Measurements from ENCODE around the gene OTUB2. TPM values are rescaled to one million over a fixed set of nuclear protein-coding genes. Genes with fewer than 3 reads are reported as not detected.

Gene OTUB2
- polyA plus RNA-seq, 1 donor, result 0.93 TPM

- DNase-seq, result no peak
- 100% methylated on average over 2 of the region's 5 CpGs for WGBS (ENCODE audit: insufficient coverage, low lambda C conversion rate)
- peaks cover 21% of the 10 kb centered on the region for H3K36me3 ChIP-seq (ENCODE audit: control insufficient read depth, insufficient read depth, low read length)
- H3K27me3 ChIP-seq (ENCODE audit: control insufficient read depth, insufficient read depth, low read length), result no peaks in the 10 kb centered on the region
- H3K27ac ChIP-seq (ENCODE audit: low read length), result no peak overlapping the region
- H3K4me3 ChIP-seq (ENCODE audit: low read length), result no peak overlapping the region
- H3K4me1 ChIP-seq (ENCODE audit: control insufficient read depth, insufficient read depth, low read length), result peaks cover 18% of the 10 kb centered on the region
- no peaks in the 10 kb centered on the region for H3K9me3 ChIP-seq (ENCODE audit: control insufficient read depth, low read depth, low read length)
These were observed 51.7 kb downstream of the OTUB2 start for GRCh38 chr14:94077823-94078222.

- Histone ChIP-seq H3K4me1 (ENCODE audit: control insufficient read depth, insufficient read depth, low read length) (peaks cover 22% of the 10 kb centered on the region), H3K4me3 (ENCODE audit: low read length) (peak overlapping the region; percentile 99), H3K9me3 (ENCODE audit: control insufficient read depth, low read depth, low read length) (no peaks in the 10 kb centered on the region), H3K36me3 (ENCODE audit: control insufficient read depth, insufficient read depth, low read length) (peaks cover 21% of the 10 kb centered on the region), H3K27ac (ENCODE audit: low read length) (peak overlapping the region; percentile 94), H3K27me3 (ENCODE audit: control insufficient read depth, insufficient read depth, low read length) (no peaks in the 10 kb centered on the region)
- no peak for DNase-seq
- WGBS (ENCODE audit: insufficient coverage, low lambda C conversion rate), result no CpG with 5 or more reads among the region's 15 CpGs
These were observed 53.9 kb downstream of the OTUB2 start for GRCh38 chr14:94079891-94080620.

- Histone ChIP-seq H3K4me3 (ENCODE audit: low read length) (peak within 1 kb of the TSS; percentile 99), H3K27ac (ENCODE audit: low read length) (peak within 1 kb of the TSS; percentile 94), H3K36me3 (ENCODE audit: control insufficient read depth, insufficient read depth, low read length) (peaks cover 21% of the 10 kb centered on the region), H3K27me3 (ENCODE audit: control insufficient read depth, insufficient read depth, low read length) (no peaks in the 10 kb centered on the region), H3K4me1 (ENCODE audit: control insufficient read depth, insufficient read depth, low read length) (peaks cover 24% of the 10 kb centered on the region), H3K9me3 (ENCODE audit: control insufficient read depth, low read depth, low read length) (no peaks in the 10 kb centered on the region)
- no CpG with 5 or more reads among the region's 77 CpGs for WGBS (ENCODE audit: insufficient coverage, low lambda C conversion rate)
- peak; percentile 97 to 98 for DNase-seq
These were observed 54.7 kb downstream of the OTUB2 start, which contains the start of the genes DDX24 and IFI27L1 for GRCh38 chr14:94080621-94081385. Gene DDX24 (minus strand): TSS chr14:94081202. CDS start chr14:94079742, 1,460 bp downstream. Gene IFI27L1 (plus strand): TSS chr14:94081310. CDS start chr14:94096938, 15,628 bp downstream.

GRCh38 chr14:94081386-94081820 lies 55.3 kb downstream of the OTUB2 start:
- peak overlapping the region; percentile 94 for H3K27ac ChIP-seq (ENCODE audit: low read length)
- peak overlapping the region; percentile 99 for H3K4me3 ChIP-seq (ENCODE audit: low read length)
- peaks cover 24% of the 10 kb centered on the region for H3K4me1 ChIP-seq (ENCODE audit: control insufficient read depth, insufficient read depth, low read length)
- H3K27me3 ChIP-seq (ENCODE audit: control insufficient read depth, insufficient read depth, low read length), result no peaks in the 10 kb centered on the region
- H3K9me3 ChIP-seq (ENCODE audit: control insufficient read depth, low read depth, low read length), result no peaks in the 10 kb centered on the region
- H3K36me3 ChIP-seq (ENCODE audit: control insufficient read depth, insufficient read depth, low read length), result peaks cover 18% of the 10 kb centered on the region
- no peak for DNase-seq
- no CpG with 5 or more reads among the region's 19 CpGs for WGBS (ENCODE audit: insufficient coverage, low lambda C conversion rate)

GRCh38 chr14:94087891-94088290 lies 61.8 kb downstream of the OTUB2 start:
- H3K36me3 ChIP-seq (ENCODE audit: control insufficient read depth, insufficient read depth, low read length), result no peaks in the 10 kb centered on the region
- no peaks in the 10 kb centered on the region for H3K9me3 ChIP-seq (ENCODE audit: control insufficient read depth, low read depth, low read length)
- DNase-seq, result no peak
- H3K4me1 ChIP-seq (ENCODE audit: control insufficient read depth, insufficient read depth, low read length), result peaks cover 7% of the 10 kb centered on the region
- WGBS (ENCODE audit: insufficient coverage, low lambda C conversion rate), result 50% methylated on average over 1 of the region's 4 CpGs
- no peak overlapping the region for H3K27ac ChIP-seq (ENCODE audit: low read length)
- H3K4me3 ChIP-seq (ENCODE audit: low read length), result no peak overlapping the region
- H3K27me3 ChIP-seq (ENCODE audit: control insufficient read depth, insufficient read depth, low read length), result no peaks in the 10 kb centered on the region

- H3K9me3 ChIP-seq (ENCODE audit: control insufficient read depth, low read depth, low read length), result no peaks in the 10 kb centered on the region
- no peaks in the 10 kb centered on the region for H3K27me3 ChIP-seq (ENCODE audit: control insufficient read depth, insufficient read depth, low read length)
- DNase-seq, result no peak
- WGBS (ENCODE audit: insufficient coverage, low lambda C conversion rate), result 80% methylated on average over 1 of the region's 5 CpGs
- no peak overlapping the region for H3K27ac ChIP-seq (ENCODE audit: low read length)
- peaks cover 7% of the 10 kb centered on the region for H3K4me1 ChIP-seq (ENCODE audit: control insufficient read depth, insufficient read depth, low read length)
- H3K36me3 ChIP-seq (ENCODE audit: control insufficient read depth, insufficient read depth, low read length), result no peaks in the 10 kb centered on the region
- no peak overlapping the region for H3K4me3 ChIP-seq (ENCODE audit: low read length)
These were observed 62.4 kb downstream of the OTUB2 start for GRCh38 chr14:94088516-94088915.

GRCh38 chr14:94089479-94089878 lies 63.3 kb downstream of the OTUB2 start:
- Histone ChIP-seq H3K4me3 (ENCODE audit: low read length) (no peak overlapping the region), H3K4me1 (ENCODE audit: control insufficient read depth, insufficient read depth, low read length) (peaks cover 2% of the 10 kb centered on the region), H3K27ac (ENCODE audit: low read length) (no peak overlapping the region), H3K9me3 (ENCODE audit: control insufficient read depth, low read depth, low read length) (no peaks in the 10 kb centered on the region), H3K36me3 (ENCODE audit: control insufficient read depth, insufficient read depth, low read length) (no peaks in the 10 kb centered on the region), H3K27me3 (ENCODE audit: control insufficient read depth, insufficient read depth, low read length) (no peaks in the 10 kb centered on the region)
- DNase-seq, result no peak
- WGBS (ENCODE audit: insufficient coverage, low lambda C conversion rate), result no CpG with 5 or more reads among the region's 4 CpGs

- Histone ChIP-seq H3K4me3 (ENCODE audit: low read length) (no peak overlapping the region), H3K4me1 (ENCODE audit: control insufficient read depth, insufficient read depth, low read length) (no peaks in the 10 kb centered on the region), H3K27me3 (ENCODE audit: control insufficient read depth, insufficient read depth, low read length) (no peaks in the 10 kb centered on the region), H3K27ac (ENCODE audit: low read length) (no peak overlapping the region), H3K36me3 (ENCODE audit: control insufficient read depth, insufficient read depth, low read length) (peaks cover 10% of the 10 kb centered on the region), H3K9me3 (ENCODE audit: control insufficient read depth, low read depth, low read length) (no peaks in the 10 kb centered on the region)
- no peak for DNase-seq
- WGBS (ENCODE audit: insufficient coverage, low lambda C conversion rate), result no CpG with 5 or more reads among the region's 2 CpGs
These were observed 67.3 kb downstream of the OTUB2 start for GRCh38 chr14:94093418-94093817.

GRCh38 chr14:94097091-94097490 lies 71.0 kb downstream of the OTUB2 start:
- Histone ChIP-seq H3K27me3 (ENCODE audit: control insufficient read depth, insufficient read depth, low read length) (no peaks in the 10 kb centered on the region), H3K4me3 (ENCODE audit: low read length) (no peak overlapping the region), H3K36me3 (ENCODE audit: control insufficient read depth, insufficient read depth, low read length) (peaks cover 12% of the 10 kb centered on the region), H3K9me3 (ENCODE audit: control insufficient read depth, low read depth, low read length) (no peaks in the 10 kb centered on the region), H3K4me1 (ENCODE audit: control insufficient read depth, insufficient read depth, low read length) (no peaks in the 10 kb centered on the region), H3K27ac (ENCODE audit: low read length) (no peak overlapping the region)
- DNase-seq, result no peak
- 100% methylated on average over 1 of the region's 4 CpGs for WGBS (ENCODE audit: insufficient coverage, low lambda C conversion rate)

All from large intestine (tissue), 3 donors.